ENCODE measurements around the gene PPM1J.

PPM1J gene

DNA sequence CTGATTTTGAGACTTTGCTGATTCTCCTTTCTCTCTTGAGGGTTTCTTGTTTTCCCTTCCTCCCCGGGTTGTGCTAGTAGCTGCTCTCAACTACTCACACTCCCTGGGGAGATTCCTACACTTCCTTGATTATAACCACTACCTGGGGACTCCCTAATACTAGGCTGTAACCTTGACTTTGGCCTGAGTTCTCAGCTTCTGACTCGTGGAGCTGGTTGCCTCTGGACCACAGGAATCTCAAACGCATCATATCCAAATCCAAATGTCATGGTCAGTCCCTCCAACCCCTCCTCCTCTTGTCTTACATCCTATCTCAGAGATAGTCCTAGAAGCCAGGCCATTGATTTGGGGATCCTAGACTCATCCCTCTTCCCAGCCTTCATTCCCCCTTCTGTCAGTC lies 28.7 kb downstream of the PPM1J start:
- DNase-seq, result no peak

DNA sequence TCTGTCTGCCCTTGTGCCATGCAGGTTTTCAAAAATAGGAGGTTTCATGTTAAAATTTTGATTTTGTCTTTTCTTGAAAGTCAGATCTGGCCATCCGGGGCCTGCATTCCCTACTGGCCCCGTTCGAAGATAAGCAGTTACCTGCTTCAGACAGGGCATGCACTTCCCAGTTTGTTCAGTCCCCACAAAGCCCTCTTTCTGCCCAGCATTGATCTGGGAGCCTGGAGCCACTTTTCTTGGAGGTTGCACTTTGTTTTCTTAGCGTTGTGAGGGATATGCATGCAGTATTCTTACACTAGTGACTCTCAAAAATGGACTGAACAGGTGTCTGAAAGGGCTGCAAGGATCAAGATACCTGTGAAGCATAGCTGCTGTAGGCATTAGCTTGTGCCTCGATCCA lies 29.2 kb downstream of the PPM1J start:
- DNase-seq, result no peak

DNA sequence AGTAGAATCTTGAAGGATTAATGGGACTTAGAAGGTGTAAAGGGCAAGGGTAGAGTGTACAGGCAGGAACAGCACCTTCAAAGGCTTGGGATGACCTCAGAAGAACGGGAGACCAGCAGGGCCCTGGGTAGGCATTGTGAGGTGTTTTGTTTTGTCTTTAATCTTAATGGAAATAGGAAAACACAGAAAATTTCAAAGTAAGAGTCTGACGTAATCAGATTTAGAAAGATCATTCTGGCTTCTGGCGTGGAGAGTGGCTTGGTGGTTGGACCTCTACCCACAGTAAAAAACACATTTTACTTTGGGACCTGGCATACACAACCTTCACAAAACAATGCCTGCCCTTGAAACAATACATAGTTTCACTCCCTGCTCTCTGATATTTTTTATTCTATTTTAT lies 36.5 kb downstream of the PPM1J start:
- DNase-seq, result no peak

DNA sequence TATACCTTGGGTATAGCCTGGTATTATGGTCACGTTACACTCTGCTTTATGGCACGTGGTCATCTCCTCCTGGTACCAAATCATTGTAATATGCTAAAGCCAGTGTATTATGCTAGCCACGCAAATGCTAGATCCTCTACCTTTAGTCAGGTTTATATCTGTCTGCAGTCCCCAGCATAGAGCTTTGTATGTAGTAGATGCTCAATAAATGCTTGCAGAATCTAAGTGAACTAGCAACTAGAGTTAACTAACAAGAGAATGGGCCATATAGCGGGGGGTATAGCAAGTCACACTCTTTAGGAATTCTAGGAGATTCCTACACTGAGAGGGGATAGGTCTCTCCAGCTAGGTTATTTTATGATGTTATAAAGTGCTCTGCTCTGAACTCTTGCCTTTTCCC lies 37.6 kb downstream of the PPM1J start:
- DNase-seq, result no peak

DNA sequence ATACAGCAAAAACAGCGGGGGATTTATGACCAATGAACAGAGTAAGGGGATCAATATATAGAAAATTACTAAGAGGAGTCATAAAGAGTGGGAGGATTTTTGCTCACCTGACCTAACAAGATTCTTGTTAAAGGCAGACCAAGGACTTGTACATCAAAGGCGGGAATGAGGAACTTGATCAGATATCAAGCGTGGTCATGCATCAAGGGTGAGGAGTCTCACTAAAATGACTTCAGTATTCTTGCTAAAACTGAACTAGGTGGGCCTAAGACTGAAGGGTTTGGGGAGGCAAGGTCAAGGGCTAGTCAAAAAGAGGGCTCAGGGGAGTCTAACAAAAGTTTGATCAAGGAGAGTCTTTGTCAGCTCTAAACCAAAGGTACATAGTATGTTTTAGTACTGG lies 38.6 kb downstream of the PPM1J start:
- DNase-seq, result no peak

DNA sequence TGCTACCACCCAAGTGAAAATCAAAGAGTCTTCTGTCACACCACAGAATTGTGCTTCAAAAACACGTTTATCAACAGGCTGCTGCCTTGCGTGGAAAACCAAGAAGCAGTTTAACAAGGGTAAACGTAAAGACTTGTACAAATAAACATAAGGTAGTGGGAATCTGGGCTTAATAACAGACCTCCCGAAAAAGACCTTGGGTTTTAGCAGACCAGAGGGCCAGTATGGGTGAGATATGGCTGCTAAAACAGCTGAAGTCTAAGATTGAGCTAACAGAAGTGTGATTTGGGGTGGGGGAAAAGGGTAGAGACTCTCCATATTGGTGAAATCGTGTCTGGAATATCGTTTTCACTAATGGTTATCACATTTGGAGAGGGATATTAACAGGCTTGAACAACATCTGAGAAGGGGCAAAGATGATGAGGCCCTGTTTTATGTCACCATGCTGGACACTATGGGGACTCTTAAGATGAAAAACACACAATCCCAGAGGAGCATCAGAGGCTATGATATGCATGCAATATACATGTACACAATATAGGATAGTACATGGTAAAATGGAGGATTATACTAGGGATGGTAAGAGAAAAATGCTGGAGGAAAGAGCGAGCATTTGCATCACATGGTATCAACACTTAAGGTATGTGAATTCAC lies 39.3 kb downstream of the PPM1J start:
- DNase-seq, result no peak

DNA sequence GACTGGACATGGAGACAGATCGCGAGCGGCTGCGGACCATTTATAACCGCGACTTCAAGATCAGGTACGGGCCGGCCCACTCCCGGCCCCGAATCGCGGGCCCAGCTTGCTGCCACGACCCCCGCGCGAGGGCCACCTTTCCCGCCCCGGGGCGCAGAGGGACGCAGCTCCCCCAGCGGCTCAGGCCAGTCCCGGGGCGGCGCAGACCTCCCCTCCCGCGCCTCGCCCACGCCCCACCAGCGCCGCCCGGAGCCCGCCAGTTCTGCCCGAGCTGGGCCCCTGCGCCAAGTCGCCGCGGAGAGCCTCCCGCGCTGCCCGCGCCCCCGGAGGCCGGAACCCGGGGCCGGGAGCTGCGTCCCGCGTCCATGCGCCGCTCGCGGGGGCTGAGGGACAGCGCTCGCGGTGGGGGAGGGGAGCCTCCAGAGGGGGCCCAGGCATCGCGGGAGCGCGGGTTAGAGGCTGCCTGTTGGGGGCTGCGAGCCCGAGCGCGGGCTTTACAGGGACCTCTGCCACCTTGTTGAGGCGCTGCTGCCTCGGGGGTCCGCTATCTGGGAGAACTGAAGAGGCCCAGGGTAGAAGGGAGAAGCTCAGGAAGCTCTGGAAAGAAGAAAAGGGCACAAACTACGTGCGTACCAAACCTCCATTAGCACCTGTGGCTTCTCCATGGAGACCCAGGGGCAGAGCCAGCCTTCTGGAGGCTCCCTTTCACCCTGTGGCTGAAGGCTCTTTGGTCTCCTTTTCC lies 40.0 kb downstream of the PPM1J start:
- peak; percentile 59 for DNase-seq

DNA sequence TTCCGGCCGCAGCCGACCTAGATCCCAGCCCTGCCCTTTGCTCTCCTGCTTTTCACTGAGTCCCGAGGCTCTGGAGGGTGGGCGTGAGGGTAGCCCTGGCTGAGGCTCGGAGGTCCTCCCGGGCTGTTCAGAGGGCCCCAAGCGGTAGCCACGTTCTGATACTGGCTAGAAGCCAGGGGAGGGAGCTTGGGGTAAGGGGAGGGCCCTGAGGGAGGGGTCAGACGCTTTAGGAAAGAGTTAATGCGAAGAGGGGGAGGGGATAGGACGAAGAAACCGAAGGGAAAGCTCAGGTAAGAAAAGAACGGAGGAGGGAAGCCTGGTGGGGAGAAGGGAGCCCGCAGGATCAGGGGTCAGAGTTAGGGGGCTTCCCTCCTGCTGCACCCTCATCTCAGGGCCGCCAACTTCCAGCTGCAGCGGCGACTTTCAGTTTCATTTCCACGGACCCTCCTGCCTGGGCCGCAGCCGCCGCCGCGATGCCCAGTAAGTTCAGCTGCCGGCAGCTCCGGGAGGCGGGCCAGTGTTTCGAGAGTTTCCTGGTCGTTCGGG lies 40.6 kb downstream of the PPM1J start, which contains the start of gene MOV10:
Gene MOV10 (plus strand): TSS at position 220 of the 546 bp plus-strand sequence. CDS start 254 bp downstream, at position 474.
- DNase-seq, result peak; percentile 63

DNA sequence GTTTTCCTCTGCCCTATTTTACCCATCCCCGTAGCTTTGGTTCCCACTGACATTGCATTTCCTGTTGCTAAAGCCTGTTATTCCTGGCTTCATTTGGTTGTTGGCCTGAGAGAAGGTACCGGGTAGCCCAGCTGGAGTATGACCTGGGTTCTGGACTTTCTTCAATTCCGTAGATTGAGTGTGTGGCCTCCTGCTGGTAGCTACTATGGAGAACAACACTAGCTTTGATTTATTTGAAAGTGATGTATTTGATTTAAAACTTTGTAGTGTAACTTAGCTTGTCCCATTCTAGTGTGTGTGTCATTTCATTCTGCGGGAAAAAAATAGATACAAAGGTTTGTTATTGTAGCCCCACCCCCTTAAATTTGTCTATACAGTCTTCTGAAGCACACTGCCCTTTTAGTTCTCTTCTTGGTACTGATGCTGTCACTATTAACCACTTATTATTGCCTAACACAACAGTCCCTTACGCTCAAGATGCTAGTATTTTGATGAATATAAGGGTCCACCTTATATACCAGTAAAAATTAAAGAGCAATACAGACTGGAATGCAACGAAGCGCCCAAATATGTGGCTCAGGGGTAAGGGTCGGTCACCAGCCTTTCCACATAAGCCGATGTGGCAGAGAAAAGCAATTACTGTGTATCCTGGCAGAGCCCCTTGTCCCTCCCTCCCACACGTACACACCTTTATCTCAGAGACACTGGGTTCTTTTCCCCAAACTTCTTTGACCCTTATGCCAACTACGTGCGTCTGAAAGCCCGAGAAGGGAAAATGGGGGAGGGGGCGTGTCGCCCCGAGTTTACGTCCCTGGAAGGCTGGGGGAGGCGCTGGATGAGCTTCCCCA lies 41.3 kb downstream of the PPM1J start:
- no peak for DNase-seq

DNA sequence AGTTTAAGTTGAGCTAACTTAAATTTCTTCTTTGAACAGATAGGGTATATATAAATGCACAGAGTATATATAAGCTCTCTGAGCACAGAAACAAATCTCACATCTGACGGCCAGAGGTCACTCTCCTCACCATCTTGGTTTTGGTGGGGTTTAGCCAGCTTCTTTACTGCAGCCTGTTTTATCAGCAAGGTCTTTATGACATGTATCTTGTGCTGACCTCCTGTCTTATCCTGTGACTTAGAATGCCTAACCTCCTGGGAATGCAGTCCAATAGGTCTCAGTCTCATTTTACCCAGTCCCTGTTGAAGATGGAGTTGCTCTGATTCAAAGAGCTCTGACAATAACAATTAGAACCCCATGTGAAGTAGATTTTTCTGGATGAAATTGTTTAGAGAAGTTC lies 42.3 kb downstream of the PPM1J start:
- no peak for DNase-seq

DNA sequence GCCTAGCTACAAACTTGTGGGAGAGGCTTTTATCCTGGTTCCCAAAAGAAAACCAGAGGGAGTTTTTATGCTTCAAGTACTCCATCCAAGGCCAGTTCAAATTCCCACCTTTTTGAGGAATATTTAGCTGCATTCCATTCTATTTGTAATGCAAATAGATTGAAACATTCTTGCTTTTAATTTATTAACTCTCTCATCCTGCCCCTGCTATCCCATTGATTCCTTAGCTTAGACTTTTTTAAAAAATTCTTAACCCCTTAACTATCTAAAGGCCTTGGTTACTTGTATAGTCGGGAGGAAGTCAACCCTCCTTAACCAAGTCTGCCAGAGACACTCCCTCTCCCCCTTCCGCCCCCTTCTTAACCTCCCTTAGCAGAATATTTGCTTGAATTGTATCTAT lies 43.1 kb downstream of the PPM1J start:
- no peak for DNase-seq

DNA sequence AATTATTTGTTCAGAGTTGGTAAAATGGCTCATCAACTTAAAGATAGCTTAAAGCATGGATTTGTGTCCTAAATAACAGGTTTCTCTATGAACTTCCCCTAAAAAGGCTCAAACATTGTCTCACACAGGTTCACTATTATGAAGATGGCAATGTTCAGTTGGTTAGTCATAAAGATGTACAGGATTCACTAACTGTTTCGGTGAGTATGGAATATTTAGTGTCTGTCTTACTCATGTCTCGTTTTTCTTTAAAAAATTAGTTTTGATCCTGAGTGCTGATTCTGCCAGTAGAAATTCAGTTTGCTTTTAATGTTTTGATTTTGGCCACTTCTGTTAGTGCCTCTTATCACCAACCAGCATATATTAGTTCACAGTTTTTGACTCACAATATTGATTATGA lies 48.2 kb downstream of the PPM1J start:
- DNase-seq, result no peak

DNA sequence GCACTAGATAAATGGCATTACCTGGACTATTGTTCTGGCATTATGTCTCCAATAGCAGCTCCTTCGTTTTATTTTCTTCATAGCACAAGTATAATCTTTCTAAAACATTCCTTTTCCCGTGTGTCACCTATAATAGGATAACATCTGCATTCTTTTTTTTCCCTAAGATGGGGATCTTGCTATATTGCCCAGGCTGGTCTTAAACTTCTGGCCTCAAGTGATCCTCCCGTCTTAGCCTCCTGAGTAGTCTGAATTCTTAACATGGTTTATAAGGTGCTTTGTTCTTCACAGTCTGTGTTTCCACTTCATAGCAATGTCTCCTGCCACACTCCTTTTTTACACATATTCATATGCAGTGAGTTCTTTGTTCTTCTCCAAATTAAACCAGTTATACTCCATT lies 49.3 kb downstream of the PPM1J start:
- no peak for DNase-seq
